GM19239 (cell line): Measurements from ENCODE around the gene KAT2A.

Experiments used
- DNase-seq: peaks from one replicate; pipeline ENCODE4 v3.0.0; 2011; ENCODE audit warnings: low spot score; ENCODE audit not compliant: insufficient read length
- FAIRE-seq: peaks from 2 replicates; lab custom pipeline; 2011; peaks lifted over from hg19 to GRCh38; lab: Jason Lieb, UNC

KAT2A gene

GRCh38 chr17:42116705-42117396, 4.3 kb downstream of the KAT2A start:
- FAIRE-seq = peak; percentile 95

GRCh38 chr17:42114118-42114517, 7.0 kb downstream of the KAT2A start:
- no peak for DNase-seq
- no peak for FAIRE-seq

More at GRCh38 chr17:42116705-42117396, 4.3 kb downstream of the KAT2A start:
- DNase-seq = peak; percentile 64

- DNase-seq = no peak
- FAIRE-seq = no peak
Measured at GRCh38 chr17:42113293-42114069, 7.7 kb downstream of the KAT2A start.

- DNase-seq (peak; percentile 95), FAIRE-seq (peak; percentile 100)
Measured at GRCh38 chr17:42112552-42113176, 8.5 kb downstream of the KAT2A start, which contains the start of gene DHX58. DHX58 (minus strand) TSS chr17:42112714; CDS start chr17:42111892, 822 bp downstream.

- peak; percentile 79 for FAIRE-seq
- no peak for DNase-seq
Measured at GRCh38 chr17:42111871-42112551, 9.2 kb downstream of the KAT2A start.

- no peak for FAIRE-seq
Measured at GRCh38 chr17:42111265-42111636, 9.9 kb downstream of the KAT2A start.

GRCh38 chr17:42110301-42111264, 10.6 kb downstream of the KAT2A start:
- DNase-seq (no peak), FAIRE-seq (no peak)

More at GRCh38 chr17:42111265-42111636, 9.9 kb downstream of the KAT2A start:
- no peak for DNase-seq

- DNase-seq = no peak
- FAIRE-seq = no peak
Measured at GRCh38 chr17:42109086-42109485, 12.1 kb downstream of the KAT2A start.

GRCh38 chr17:42107597-42108576, 13.3 kb downstream of the KAT2A start:
- FAIRE-seq = peak; percentile 97
- peak; percentile 96 for DNase-seq

GRCh38 chr17:42107124-42107523, 14.0 kb downstream of the KAT2A start:
- DNase-seq (no peak), FAIRE-seq (no peak)

- FAIRE-seq (no peak), DNase-seq (no peak)
Measured at GRCh38 chr17:42106009-42106408, 15.2 kb downstream of the KAT2A start.

GRCh38 chr17:42104264-42104663, 16.9 kb downstream of the KAT2A start:
- FAIRE-seq (no peak), DNase-seq (no peak)

- DNase-seq (no peak), FAIRE-seq (no peak)
Measured at GRCh38 chr17:42103221-42103954, 17.8 kb downstream of the KAT2A start.

GRCh38 chr17:42101513-42102292, 19.5 kb downstream of the KAT2A start:
- DNase-seq (peak; percentile 75), FAIRE-seq (no peak)

GRCh38 chr17:42098730-42099399, 22.3 kb downstream of the KAT2A start:
- FAIRE-seq (no peak), DNase-seq (no peak)
